H9 (cell line): ENCODE data around the gene FTH1. TPM values are rescaled to one million over a fixed set of nuclear protein-coding genes. Genes with fewer than 3 reads are reported as not detected.

Experiments
- DNase-seq: peaks from one replicate; pipeline ENCODE4 v3.0.0-alpha.2; 2017
- H2AFZ ChIP-seq: one replicate; pipeline ENCODE4 v1.6.1; 2013; ENCODE audit warnings: mild to moderate bottlenecking, low read length, control low read depth, moderate library complexity
- H2AK5ac ChIP-seq: 2 replicates; pipeline ENCODE4 v1.6.1; 2013; ENCODE audit warnings: low read length, control low read depth, mixed read lengths; ENCODE audit not compliant: insufficient read length
- H2BK120ac ChIP-seq: one replicate; pipeline ENCODE4 v1.6.1; 2013; ENCODE audit warnings: low read depth, mild to moderate bottlenecking, low read length, control low read depth, inconsistent platforms; ENCODE audit not compliant: poor library complexity, severe bottlenecking
- H2BK12ac ChIP-seq: 2 replicates; pipeline ENCODE4 v1.6.1; 2013; ENCODE audit warnings: low read length, control low read depth, mixed read lengths, low read depth; ENCODE audit not compliant: insufficient read length
- H2BK15ac ChIP-seq: 2 replicates; pipeline ENCODE4 v1.6.1; 2013; ENCODE audit warnings: low read depth, low read length, control low read depth
- H2BK20ac ChIP-seq: one replicate; pipeline ENCODE4 v1.6.1; 2013; ENCODE audit warnings: low read depth, mild to moderate bottlenecking, low read length, control low read depth, inconsistent platforms; ENCODE audit not compliant: poor library complexity, severe bottlenecking
- H2BK5ac ChIP-seq: 2 replicates; pipeline ENCODE4 v1.6.1; 2013; ENCODE audit warnings: low read length, control low read depth, mixed read lengths; ENCODE audit not compliant: insufficient read length
- H3K14ac ChIP-seq: 2 replicates; pipeline ENCODE4 v1.6.1; 2013; ENCODE audit warnings: low read length, control low read depth; ENCODE audit not compliant: insufficient read depth
- H3K18ac ChIP-seq: 2 replicates; pipeline ENCODE4 v1.6.1; 2013; ENCODE audit warnings: low read depth, mild to moderate bottlenecking, mixed read lengths, low read length, control low read depth; ENCODE audit not compliant: insufficient read length
- H3K23ac ChIP-seq: 2 replicates; pipeline ENCODE4 v1.6.1; 2013; ENCODE audit warnings: low read length, control low read depth, mixed read lengths, low read depth; ENCODE audit not compliant: insufficient read length
- H3K23me2 ChIP-seq: 2 replicates; pipeline ENCODE4 v1.6.1; 2013; ENCODE audit warnings: low read depth, mild to moderate bottlenecking, mixed read lengths, low read length, control low read depth; ENCODE audit not compliant: insufficient read length, poor library complexity, severe bottlenecking
- H3K27ac ChIP-seq: 2 replicates; pipeline ENCODE4 v1.5.1; 2013; ENCODE audit warnings: low read length, control low read depth, mixed read lengths, low read depth; ENCODE audit not compliant: insufficient read length
- H3K27me3 ChIP-seq: 2 replicates; pipeline ENCODE4 v1.6.1; 2013; ENCODE audit warnings: low read length, control low read depth, inconsistent platforms; ENCODE audit not compliant: insufficient read depth
- H3K4ac ChIP-seq: 2 replicates; pipeline ENCODE4 v1.6.1; 2013; ENCODE audit warnings: low read depth, mild to moderate bottlenecking, control low read depth, inconsistent platforms, low read length, moderate library complexity
- H3K4me1 ChIP-seq: 2 replicates; pipeline ENCODE4 v1.6.1; 2013; ENCODE audit warnings: low read length, control low read depth, inconsistent platforms; ENCODE audit not compliant: insufficient read depth
- H3K4me2 ChIP-seq: 2 replicates; pipeline ENCODE4 v1.6.1; 2013; ENCODE audit warnings: low read length, control low read depth, mixed read lengths; ENCODE audit not compliant: insufficient read length, insufficient read depth
- H3K56ac ChIP-seq: 2 replicates; pipeline ENCODE4 v1.6.1; 2013; ENCODE audit warnings: low read depth, mild to moderate bottlenecking, mixed read lengths, low read length, control low read depth; ENCODE audit not compliant: insufficient read length
- H3K79me1 ChIP-seq: 2 replicates; pipeline ENCODE4 v1.6.1; 2013; ENCODE audit warnings: low read depth, mild to moderate bottlenecking, moderate library complexity, low read length, control low read depth, inconsistent platforms; ENCODE audit not compliant: insufficient read depth, poor library complexity, severe bottlenecking
- H3K79me2 ChIP-seq: 2 replicates; pipeline ENCODE4 v1.6.1; 2013; ENCODE audit warnings: low read length, control low read depth, inconsistent platforms; ENCODE audit not compliant: insufficient read depth
- H3K9ac ChIP-seq: 2 replicates; pipeline ENCODE4 v1.6.1; 2013; ENCODE audit warnings: low read length, control low read depth, mixed read lengths; ENCODE audit not compliant: insufficient read length; ENCODE audit errors: extremely low read depth
- H3K9me3 ChIP-seq: one replicate; pipeline ENCODE4 v1.6.1; 2013; ENCODE audit warnings: low read depth, low read length, inconsistent platforms; ENCODE audit not compliant: control insufficient read depth
- H3T11ph ChIP-seq: one replicate; pipeline ENCODE4 v1.6.1; 2013; ENCODE audit warnings: mild to moderate bottlenecking, low read length, control low read depth, inconsistent platforms
- H4K20me1 ChIP-seq: one replicate; pipeline ENCODE4 v1.6.1; 2013; ENCODE audit not compliant: control insufficient read depth, insufficient read length, insufficient read depth
- H4K5ac ChIP-seq: 2 replicates; pipeline ENCODE4 v1.6.1; 2013; ENCODE audit warnings: low read depth, mild to moderate bottlenecking, mixed read lengths, low read length, control low read depth; ENCODE audit not compliant: insufficient read length
- H4K8ac ChIP-seq: replicated peaks from 2 replicates; pipeline ENCODE4 v1.6.1; 2013; ENCODE audit warnings: low read length, control low read depth, mixed read lengths, low read depth; ENCODE audit not compliant: insufficient read length
- H4K91ac ChIP-seq: 2 replicates; pipeline ENCODE4 v1.6.1; 2013; ENCODE audit warnings: low read depth, mild to moderate bottlenecking, moderate library complexity, mixed read lengths, low read length, control low read depth; ENCODE audit not compliant: insufficient read length
- H3K27ac Mint-ChIP-seq, 3 experiments: 2 replicates in 2 of 3; 3 replicates in 1 of 3; pipeline ENCODE4 v1.8.0; 2020 to 2021; ENCODE audit warnings: mixed read lengths in 3 of 3, mild to moderate bottlenecking in 1 of 3, moderate library complexity in 1 of 3
- H3K27me3 Mint-ChIP-seq: 2 replicates; pipeline ENCODE4 v1.8.0; 2021; ENCODE audit warnings: low read depth, mild to moderate bottlenecking, moderate library complexity, mixed read lengths
- H3K36me3 Mint-ChIP-seq, 3 experiments: 2 replicates in 2 of 3; 3 replicates in 1 of 3; pipeline ENCODE4 v1.8.0; 2020 to 2021; ENCODE audit warnings: low read depth in 3 of 3, mixed read lengths in 3 of 3; ENCODE audit not compliant: insufficient read depth in 1 of 3
- H3K4me1 Mint-ChIP-seq, 2 experiments: 2 replicates each; pipeline ENCODE4 v1.8.0; 2020; ENCODE audit warnings: mixed read lengths in 2 of 2
- H3K4me3 Mint-ChIP-seq, 2 experiments: 2 replicates in 1 of 2; 3 replicates in 1 of 2; pipeline ENCODE4 v1.8.0; 2020 to 2021; ENCODE audit warnings: mild to moderate bottlenecking in 2 of 2, mixed read lengths in 2 of 2, moderate library complexity in 1 of 2
- H3K9me3 Mint-ChIP-seq, 2 experiments: 2 replicates in 1 of 2; 3 replicates in 1 of 2; pipeline ENCODE4 v1.8.0; 2020; ENCODE audit warnings: mild to moderate bottlenecking in 2 of 2, mixed read lengths in 2 of 2, moderate library complexity in 1 of 2
- WGBS: extraction: QIAGEN DNeasy Blood & Tissue Kit; methylation state at CpG from one replicate; pipeline ENCODE4 v1.1.7; 2013; ENCODE audit warnings: missing lambda C conversion rate, low lambda C conversion rate, mixed read lengths; ENCODE audit not compliant: insufficient read length; ENCODE audit errors: extremely low coverage; 5-methylcytosine and 5-hydroxymethylcytosine counted together
- total RNA-seq: library from RNA; stranded (reverse); gene quantifications from 2 replicates; pipeline ENCODE4 v1.2.1, GENCODE V29; 2021
- TF ChIP-seq, protein P1 (sequence below): fragments of 200-600 bp; sonication (generic); conservative IDR thresholded peaks from 3 replicates; pipeline ENCODE4 v1.8.0; 2021; ENCODE audit warnings: antibody characterized with exemption, mild to moderate bottlenecking

FTH1 gene
- total RNA-seq, 1 experiment from 2014 or later = 1,505 TPM

- Histone ChIP-seq H3K4me2 (no peak overlapping the region), H2BK120ac (no peak overlapping the region), H2AK5ac (no peak overlapping the region), H3K9me3 (no peaks in the 10 kb centered on the region), H3K27ac (no peak overlapping the region), H3T11ph (no peak overlapping the region), H3K27me3 (no peaks in the 10 kb centered on the region), H2BK12ac (no peak overlapping the region), H4K5ac (no peak overlapping the region), H3K79me1 (no peaks in the 10 kb centered on the region), H4K8ac (no peak overlapping the region), H3K79me2 (no peaks in the 10 kb centered on the region), H4K91ac (no peak overlapping the region), H3K9ac (no peak overlapping the region), H3K23ac (no peak overlapping the region), H2AFZ (no peak overlapping the region), H2BK5ac (no peak overlapping the region), H3K23me2 (no peaks in the 10 kb centered on the region), H2BK20ac (no peak overlapping the region), H4K20me1 (no peaks in the 10 kb centered on the region), H3K4me1 (no peaks in the 10 kb centered on the region), H3K14ac (no peak overlapping the region), H3K18ac (no peak overlapping the region), H3K56ac (no peak overlapping the region), H2BK15ac (no peak overlapping the region), H3K4ac (no peak overlapping the region)
- H3K9me3 Mint-ChIP-seq = peaks cover 18 to 20% of the 10 kb centered on the region in 2 experiments
- no peaks in the 10 kb centered on the region for H3K4me1 Mint-ChIP-seq
- DNase-seq = no peak
- TF ChIP-seq, protein P1, sequence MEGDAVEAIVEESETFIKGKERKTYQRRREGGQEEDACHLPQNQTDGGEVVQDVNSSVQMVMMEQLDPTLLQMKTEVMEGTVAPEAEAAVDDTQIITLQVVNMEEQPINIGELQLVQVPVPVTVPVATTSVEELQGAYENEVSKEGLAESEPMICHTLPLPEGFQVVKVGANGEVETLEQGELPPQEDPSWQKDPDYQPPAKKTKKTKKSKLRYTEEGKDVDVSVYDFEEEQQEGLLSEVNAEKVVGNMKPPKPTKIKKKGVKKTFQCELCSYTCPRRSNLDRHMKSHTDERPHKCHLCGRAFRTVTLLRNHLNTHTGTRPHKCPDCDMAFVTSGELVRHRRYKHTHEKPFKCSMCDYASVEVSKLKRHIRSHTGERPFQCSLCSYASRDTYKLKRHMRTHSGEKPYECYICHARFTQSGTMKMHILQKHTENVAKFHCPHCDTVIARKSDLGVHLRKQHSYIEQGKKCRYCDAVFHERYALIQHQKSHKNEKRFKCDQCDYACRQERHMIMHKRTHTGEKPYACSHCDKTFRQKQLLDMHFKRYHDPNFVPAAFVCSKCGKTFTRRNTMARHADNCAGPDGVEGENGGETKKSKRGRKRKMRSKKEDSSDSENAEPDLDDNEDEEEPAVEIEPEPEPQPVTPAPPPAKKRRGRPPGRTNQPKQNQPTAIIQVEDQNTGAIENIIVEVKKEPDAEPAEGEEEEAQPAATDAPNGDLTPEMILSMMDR = no peak
- H3K4me3 Mint-ChIP-seq = no peak overlapping the region
- H3K27me3 Mint-ChIP-seq = peaks cover 14% of the 10 kb centered on the region
- WGBS = no CpG with 5 or more reads among the region's 2 CpGs
- peaks cover 0 to 9% (median 2%) of the 10 kb centered on the region in 3 experiments; a peak in 3 of 7 replicates for H3K36me3 Mint-ChIP-seq
- no peak overlapping the region for H3K27ac Mint-ChIP-seq
Measured at GRCh38 chr11:61935861-61936260, 31.6 kb downstream of the FTH1 start.
